HG03175 (cell line): ENCODE measurements around the gene CERS5.

Source experiments
- ATAC-seq: cut with Tn5 transposase; IDR thresholded peaks from one replicate; pipeline ENCODE4 v1.9.1; 2021; ENCODE audit warnings: mild to moderate bottlenecking, moderate library complexity; ENCODE audit not compliant: unreplicated experiment

The CERS5 gene

DNA sequence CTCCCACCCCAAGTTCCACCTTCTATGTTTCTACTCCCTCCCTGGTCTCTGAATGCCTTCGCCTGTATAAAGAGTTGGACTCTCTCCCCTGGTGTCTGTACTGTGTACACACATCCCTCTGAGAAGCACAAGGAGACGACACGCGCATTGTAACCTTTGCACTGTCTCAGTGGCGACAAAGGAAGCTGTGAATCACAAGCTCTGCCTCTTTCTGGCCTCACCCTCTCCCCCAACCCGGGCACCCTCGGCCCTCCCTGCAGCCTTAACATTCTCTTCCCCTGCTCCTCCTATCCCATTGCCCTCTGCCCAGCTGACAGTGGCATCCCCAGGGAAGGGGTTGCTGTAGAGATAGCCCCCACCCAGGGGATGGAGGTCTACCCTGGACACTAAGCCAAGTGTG is 84.5 kb downstream of the CERS5 start:
- ATAC-seq: no peak

DNA sequence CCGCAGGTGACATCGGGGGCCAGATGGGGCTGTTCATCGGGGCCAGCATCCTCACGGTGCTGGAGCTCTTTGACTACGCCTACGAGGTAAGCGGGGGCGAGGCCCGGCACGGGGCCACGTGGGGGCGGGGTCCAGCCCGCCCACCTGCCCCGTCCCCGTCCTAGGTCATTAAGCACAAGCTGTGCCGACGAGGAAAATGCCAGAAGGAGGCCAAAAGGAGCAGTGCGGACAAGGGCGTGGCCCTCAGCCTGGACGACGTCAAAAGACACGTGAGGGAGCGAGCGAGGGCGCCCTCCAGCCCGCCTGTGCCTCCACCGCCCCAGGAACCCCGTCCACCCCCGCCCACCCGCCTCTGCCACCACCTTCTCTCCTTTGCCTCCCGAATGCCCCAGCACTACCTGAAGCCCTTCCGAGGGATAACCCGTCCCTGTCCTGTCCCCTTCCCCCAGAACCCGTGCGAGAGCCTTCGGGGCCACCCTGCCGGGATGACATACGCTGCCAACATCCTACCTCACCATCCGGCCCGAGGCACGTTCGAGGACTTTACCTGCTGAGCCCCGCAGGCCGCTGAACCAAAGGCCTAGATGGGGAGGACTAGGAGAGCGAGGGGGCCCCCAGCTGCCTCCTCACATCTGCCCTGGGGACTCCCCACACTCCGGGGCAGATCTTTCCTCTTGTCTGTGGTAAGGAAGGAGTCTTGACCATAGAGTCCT is 85.9 kb downstream of the CERS5 start:
- no peak for ATAC-seq

DNA sequence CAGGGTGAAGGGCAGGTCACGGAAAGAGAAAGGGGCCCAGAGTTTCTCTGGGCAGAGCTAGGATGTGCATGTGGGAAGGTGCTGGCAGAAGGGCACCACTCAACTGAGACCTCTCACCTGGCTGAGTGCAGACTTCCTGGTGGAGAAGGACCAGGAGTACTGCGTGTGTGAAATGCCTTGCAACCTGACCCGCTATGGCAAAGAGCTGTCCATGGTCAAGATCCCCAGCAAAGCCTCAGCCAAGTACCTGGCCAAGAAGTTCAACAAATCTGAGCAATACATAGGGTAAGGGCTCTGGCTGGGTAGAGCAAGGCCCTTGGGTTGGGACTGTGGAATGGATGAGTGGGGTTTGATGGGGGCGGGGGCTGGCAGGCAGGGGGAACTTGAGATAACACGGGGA is 87.4 kb downstream of the CERS5 start:
- no peak for ATAC-seq
